Stimulated activated CD4-positive, alpha-beta T cell treated with anti-CD3 and anti-CD28 coated beads, Interleukin-4, amount 100 ng/mL, for 24 hours (primary cell): ENCODE results near the gene GSTM1.
A peak's percentile ranks its signal among the peaks of the same experiment; 100 is the strongest.

Source experiments
- DNase-seq: peaks from one replicate; pipeline ENCODE4 v3.0.0-alpha.2; 2020

The GSTM1 gene

DNA sequence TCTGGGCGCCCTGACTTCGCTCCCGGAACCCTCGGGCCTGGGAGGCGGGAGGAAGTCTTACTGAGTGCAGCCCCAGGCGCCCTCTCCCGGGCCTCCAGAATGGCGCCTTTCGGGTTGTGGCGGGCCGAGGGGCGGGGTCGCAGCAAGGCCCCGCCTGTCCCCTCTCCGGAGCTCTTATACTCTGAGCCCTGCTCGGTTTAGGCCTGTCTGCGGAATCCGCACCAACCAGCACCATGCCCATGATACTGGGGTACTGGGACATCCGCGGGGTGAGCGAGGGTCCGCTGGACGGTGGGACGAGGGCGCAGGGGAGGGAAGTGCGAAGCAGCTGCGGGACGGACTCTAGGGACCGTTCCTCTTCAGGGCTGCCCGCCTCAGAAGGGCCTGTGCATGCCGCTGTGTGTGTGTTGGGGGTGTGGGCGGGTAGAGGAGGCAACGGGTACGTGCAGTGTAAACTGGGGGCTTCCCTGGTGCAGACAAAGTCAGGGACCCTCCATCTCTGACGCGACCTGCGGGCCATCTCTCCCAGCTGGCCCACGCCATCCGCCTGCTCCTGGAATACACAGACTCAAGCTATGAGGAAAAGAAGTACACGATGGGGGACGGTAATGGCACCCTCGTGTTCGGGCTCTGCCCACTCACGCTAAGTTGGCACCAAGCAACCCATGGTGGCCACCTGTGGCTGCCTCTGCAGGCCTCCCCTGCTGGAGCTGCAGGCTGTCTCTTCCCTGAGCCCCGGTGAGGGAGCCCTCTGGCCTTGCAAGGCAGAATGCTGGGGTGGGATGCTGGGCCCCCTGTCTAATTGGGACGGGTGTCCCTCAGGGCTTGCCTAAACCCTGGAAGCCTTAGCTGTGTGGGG, at the start of gene GSTM1:
Gene GSTM1, plus strand, starts transcription at position 177 of the 859 bp plus-strand sequence. Its CDS starts 57 bp downstream, at position 234.
- DNase-seq, result peak; percentile 78

DNA sequence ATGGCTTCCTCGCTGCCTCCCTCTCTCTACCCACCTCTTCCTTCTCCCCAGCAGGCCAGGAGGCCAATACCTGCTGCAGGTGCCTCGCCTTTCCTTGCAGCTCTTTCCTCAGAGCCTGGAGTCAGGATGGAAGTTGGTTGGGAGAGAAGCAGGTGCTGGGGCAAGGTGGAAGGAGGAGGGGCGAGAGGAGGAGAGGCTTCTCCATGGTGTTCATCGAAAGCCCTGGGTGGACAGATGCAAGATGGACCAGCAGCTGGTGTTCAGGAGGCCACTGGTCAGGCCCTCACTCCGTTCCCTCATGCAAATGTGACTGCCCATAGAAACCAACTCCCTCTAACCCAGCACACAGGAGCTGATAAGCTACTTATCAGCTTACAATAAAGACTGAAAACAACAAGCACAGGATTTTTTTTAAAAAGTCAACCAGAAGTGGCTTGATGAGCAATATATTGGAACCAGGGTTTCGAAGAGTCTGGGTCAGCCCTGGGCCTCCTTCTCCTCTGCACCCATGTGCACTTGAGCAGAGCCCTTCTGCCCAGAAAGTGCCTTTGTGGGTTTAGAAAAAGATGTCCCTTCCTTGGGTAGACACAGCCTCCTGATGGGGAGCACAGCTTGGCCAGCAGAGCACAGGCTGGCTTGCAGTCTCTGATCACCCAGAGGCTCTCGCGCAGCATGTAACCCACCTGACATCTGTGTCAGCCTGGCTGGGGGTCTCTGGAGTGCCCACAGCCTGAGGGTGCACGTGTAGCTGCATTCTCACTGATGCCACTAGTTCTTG, 48.4 kb upstream of the GSTM1 start:
- DNase-seq, result no peak

DNA sequence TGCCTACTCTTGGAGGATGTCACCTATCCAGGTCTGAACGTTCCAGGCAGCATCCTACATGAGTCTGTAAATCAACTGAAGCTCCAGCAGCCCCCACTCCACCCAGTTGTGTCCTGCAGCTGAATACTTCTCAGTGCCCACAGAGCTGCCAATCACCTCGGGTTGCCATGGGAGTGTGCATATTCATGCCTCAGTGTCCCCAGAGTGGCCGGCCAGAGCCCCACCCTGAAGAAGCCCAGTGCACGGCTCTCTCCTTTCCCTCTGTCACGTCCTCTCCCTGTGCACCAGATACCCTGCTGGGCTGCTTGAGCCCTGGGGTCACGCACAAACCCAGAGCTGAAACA, 47.8 kb upstream of the GSTM1 start:
- DNase-seq, result no peak

DNA sequence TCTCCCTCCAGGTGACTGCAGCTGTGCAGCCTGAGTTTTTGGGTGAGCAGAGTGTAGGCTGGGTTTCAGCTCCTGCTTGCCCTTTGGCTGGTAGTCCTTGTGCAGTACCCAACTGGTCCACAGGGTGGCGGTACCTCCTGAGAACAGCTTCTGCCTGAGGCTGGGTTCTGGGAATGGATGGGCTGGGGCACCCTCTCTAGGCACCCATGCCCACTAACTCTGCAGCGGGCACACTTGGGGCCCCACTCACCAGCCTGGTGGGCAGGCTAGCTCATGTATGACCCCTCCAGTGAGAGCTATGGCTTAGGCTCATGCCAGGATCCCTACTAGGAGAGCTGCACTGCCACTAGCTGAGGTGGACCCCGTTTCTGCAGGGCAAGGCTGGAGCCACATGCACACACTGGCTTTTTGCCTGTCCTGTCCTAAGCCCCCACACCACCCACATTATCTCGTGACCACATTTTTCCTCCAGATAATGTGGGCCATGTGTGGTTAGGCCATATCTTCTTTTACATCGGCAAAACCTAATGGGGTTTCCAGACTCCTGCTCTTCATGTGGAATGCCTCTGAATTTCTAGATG, 47.2 kb upstream of the GSTM1 start:
- peak; percentile 94 for DNase-seq

DNA sequence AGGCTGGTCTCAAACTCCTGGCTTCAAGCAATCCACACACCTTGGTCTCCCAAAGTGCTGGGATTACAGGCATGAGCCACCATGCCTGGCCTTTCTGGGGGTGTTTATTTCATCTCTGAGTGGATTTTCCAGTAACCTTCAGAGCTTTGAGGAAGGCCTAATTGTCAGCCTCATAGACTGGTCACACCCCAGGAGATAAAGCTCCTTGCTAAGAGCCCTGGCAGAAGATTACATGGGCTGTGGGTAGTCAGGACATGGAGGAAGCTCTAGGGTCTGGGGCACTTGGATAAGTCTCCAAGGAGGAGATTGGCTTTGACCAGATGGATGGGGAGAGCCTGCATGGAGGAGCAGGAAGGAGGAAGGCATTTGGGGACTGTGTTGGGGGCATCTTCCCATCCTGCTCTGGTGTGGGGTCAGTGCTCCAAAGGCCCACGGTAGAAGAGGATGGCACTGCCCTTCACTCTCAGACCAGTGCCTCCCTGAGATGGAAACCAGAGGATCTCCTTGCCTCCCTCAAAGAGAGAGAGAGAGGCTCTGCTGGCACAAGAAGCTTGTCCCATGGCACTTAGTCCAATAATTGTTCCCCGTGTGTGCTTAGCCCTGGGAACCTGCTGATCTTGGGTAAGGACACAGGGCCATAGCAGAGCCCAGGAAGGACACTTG, 46.4 kb upstream of the GSTM1 start:
- DNase-seq, result no peak

DNA sequence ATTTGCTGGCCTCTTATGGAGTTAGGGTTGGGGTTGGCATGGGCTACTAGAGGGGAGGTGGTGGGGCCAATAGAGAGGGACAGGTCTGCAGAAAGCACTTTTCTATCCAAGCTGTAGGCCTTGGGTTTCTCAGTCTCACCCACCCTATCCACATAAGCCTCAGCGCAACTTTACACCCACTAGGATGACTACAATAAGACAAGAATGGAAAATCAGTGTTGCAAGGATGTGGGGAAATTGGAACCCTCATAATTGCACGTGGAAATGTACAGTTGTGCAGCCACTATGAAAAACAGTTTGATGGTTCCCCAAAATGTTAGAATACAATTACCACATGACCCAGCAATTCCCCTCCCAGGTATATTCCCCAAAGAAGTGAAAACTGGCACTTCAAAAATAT, 45.8 kb upstream of the GSTM1 start:
- no peak for DNase-seq

DNA sequence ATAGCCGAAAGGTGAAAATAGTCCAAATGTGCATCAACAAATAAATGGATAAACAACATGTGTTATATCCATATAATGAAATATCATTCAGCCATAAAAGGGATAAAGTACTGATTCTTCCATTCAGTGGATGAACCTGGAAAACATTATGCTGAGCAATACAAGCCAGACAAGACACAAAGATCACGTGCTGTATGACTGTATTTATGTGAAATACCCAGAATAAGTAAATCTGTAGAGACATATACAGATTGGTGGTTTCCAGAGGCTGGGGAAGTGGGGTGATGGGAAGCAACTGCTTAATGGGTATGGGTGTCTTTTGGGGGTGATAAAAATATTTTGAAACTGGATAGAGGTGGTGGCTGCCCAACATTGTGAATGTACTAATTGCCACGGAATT, 45.0 kb upstream of the GSTM1 start:
- DNase-seq, result no peak

DNA sequence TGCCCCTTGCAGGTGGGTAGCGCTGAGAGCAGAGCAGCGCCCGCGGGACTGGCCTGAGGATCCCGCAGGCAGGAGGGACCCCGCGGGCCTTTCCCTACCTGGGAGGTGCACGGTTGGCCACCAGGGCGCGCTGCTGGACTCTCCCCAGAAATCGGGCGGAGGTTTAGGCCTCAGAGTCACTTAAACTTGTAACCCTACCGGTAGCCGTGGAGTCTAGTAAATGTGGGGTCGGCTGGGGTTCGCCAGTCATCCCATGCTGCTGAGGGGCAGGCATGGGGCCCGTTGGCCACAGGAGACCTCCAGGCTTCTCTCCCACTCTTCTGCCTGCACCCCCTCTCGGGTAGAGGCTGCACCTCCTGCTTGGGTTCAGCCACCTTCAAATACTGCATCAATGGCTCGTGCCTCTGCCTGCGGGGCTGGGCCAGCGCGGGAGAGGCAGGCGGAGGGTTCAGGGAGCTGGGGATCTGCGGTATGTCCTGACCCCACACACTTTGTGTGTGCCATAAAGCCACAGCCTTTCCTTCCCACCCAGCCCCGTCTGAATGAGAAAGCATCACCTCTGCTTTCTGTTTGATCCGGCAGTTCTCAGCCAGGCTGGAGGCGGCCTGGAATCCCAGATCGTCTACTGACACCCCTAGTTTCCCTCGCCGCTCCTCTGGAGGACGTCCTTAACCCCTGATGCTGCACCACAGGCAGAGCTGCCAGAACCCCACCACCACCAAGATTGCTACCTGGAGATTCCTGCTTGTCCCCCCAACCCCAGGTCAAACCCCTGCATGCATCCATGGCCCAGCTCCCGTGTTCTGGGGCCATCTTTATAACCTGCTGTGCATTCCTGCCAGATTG, 44.0 kb upstream of the GSTM1 start:
- peak; percentile 91 for DNase-seq

DNA sequence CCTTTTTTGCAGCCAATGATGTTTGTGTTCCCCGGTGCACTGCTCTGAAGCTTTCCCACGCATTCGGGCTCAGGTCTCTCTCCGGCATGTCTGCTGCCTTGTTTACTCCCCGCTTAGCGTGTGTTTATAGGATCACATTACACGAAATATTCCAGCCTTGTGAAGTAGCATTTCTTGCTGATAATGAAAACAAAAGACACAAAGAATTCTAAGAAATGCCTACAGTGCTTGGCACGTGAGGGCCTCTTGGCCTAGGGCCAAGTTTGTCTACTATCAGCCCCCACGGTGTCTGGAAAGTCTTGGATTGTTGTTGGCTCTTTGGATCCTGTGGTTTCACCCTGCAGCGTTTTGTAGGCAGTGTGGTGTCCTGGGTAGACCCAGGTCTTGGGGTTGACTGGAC, 42.9 kb upstream of the GSTM1 start:
- no peak for DNase-seq

DNA sequence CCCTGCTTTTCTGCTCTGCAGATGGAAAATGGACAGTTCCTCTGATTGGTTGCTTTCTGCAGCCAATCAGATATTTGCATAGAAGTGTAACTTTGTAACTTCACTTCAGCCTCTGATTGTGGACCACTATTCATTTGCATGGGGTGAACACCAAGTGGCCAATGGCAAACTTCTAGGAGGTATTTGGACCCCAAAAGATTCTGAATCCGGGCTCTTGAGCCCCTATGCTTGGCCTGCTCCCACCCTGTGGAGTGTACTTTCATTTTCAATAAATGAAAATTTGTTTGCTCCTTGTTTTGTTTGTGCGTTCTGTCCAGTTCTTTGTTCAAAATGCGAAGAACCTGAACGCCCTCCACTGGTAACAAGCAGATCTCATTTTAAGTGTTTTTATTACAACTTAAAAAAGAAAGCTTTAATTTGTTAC, 38.1 kb upstream of the GSTM1 start:
- no peak for DNase-seq

DNA sequence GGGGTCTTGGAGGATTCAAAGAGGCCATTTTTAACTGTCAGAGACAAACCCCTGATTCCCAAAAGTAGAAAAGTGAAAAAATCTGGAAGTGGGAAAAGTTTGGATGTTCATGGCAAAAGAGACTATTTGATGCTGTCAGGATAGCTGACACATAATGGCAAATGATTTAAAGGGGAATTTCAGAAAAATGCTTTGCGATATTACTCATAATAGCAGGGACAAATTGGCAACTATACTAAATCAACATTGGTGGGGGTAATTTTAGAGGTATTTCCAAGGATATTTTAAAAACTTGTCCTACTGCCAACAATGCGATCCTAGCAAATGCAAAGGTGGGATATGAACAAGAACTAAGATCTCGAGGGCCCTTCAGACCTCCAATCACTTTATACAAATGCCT, 37.0 kb upstream of the GSTM1 start:
- DNase-seq, result no peak

DNA sequence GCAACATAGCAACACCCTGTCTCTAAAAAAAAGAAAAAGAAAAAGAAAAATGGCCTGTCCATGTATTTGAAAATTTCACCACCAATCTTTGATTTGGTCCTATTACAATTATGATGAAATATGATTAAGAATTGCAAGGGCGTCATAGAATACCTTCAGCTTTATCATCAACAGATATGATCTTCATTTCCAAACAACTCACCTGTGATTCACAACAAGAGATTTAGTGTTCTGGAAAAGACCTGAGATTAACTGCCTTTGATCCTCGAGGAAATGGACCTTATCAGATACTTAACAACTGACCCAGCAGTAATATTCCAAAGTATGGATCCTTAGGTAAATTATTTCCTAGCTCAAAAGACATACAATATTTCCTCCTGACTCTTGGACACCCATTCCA, 35.2 kb upstream of the GSTM1 start:
- no peak for DNase-seq

DNA sequence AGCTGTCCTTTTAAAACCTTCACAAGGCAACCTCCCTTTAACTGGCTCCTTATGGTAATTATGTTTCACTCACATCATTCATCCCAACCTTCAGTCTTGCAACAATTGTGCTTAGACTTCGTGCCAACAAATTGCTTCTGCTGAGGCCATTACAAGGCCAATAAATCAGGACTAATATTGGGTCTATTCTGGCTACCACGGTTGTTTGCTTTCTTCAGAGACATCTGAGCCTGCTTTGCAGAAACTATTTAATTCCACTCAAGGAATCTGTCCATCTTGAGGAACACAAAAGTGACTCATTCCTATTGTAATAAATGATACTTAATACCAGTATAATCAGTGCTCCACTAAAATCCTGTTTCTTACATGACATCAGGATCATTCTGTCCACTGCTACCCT, 34.3 kb upstream of the GSTM1 start:
- DNase-seq, result no peak

DNA sequence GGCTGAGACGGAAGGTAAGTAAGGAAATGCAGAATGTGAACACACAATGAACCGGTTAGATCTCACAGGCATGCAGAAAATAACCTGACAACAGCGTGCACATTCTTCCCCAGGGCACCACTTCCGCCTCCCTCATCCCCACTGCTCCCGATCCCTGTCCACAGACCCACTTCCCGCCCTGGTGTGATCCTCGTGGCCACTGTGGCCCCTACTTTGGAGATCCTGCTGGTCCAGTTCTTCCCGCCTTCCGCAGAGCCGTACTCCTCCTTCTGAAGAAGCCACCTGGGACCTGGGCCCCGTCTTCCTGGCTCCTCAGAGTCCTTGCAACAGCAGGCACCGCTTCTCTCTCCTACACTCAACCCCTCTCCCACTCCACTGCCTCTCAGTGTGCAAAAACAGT, 33.1 kb upstream of the GSTM1 start:
- no peak for DNase-seq

DNA sequence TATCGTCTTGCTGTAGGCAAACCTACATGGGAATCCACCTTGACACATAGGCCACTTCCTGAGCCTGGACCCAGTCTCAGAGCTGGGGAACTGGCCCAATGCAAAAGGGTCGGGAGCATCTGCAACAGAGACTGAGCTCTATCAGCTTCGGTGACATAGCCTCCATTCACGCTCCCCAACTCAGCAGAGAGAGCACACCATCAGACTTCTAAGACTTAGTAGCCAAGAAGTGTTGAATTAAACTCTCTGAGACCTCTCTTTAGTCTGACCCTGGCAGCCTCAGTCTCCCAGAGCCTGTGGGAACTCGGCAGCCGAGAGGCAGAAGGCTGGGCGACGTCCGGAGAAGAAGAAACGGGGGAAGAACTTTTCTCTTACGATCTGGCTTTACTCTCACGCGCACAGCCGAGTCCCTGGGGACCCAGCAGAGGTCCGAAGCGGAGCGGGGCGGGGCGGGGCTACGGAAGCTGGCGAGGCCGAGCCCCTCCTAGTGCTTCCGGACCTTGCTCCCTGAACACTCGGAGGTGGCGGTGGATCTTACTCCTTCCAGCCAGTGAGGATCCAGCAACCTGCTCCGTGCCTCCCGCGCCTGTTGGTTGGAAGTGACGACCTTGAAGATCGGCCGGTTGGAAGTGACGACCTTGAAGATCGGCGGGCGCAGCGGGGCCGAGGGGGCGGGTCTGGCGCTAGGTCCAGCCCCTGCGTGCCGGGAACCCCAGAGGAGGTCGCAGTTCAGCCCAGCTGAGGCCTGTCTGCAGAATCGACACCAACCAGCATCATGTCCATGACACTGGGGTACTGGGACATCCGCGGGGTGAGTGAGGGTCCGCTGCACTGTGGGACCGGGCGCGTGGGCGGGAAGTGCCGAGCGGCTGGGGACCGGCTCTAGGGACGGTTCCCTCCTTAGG, 31.8 kb upstream of the GSTM1 start, which contains the start of gene GSTM4:
Gene GSTM4, plus strand, starts transcription at position 485 of the 905 bp plus-strand sequence. Its CDS starts 291 bp downstream, at position 776.
- DNase-seq, result peak; percentile 63

DNA sequence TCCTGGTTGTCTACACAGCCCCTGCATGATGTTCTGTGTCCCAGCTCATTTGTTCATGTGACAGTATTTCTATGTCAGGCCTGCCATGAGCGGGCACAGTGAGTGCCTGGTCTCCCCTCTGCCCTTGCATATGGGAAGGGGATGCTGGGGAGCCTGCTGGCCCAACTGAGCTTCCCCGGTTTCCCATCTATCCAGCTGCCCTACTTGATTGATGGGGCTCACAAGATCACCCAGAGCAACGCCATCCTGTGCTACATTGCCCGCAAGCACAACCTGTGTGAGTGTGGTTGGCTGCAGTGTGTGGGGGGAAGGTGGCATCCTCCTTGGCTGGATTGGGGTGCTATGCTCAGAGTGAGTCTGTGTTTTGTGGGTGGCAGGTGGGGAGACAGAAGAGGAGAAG, 30.2 kb upstream of the GSTM1 start:
- DNase-seq, result no peak

DNA sequence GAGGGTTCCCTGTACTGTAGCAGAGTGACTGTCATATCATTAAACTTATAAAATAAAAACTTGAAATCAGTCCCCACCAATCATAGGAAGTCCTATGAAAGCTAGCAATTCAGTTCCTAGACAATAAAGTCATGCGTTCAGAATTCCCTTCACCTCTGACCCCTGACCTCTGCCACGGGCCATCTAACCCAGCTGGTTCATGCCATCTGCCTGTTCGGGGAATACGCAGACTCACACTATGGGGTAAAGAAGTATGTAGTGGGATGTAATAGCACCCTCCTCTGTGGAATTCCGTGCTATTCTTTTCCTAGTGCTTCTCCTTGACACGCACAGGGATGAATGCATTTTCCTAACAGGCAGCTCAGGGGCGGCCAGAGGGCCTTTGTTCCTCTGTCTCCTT, 29.6 kb upstream of the GSTM1 start:
- no peak for DNase-seq

DNA sequence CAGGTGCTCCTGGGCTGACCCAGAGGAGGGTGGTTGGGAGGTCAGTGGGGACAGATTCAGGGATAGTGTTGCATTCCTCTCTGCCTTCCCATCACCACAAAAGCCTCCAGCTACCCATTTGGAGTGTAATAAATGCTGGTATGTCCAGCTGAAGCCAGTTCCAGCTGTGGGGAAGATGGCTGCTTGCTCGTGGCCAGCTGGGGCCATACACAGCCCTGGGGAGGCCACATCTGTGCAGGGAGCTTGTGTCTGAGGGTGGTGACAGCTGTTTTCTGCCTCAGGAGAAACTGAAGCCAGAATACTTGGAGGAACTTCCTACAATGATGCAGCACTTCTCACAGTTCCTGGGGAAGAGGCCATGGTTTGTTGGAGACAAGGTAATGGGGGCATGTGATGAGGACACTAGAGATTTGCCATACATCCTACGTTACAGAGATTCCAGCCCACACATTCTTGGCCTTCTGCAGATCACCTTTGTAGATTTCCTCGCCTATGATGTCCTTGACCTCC, 29.0 kb upstream of the GSTM1 start:
- DNase-seq, result no peak

DNA sequence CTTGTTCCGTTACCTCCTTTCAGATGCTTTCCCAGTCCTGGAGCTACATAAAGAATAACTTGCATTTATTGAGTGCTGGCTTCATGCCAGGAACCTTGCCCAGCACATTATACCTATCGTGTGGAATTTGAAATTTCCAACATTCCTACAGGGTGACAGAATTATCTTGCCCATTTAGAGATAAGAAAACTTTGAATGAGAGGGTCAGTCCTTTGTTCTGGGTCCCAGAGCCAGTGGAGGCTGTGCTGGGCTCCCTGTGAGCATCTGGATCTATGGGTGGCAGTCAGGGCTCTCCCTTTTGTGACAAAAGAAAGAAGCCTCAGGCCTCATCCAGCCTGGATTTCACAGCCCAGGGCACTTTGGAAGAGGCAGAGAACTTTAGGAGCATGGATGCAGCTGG, 28.5 kb upstream of the GSTM1 start:
- no peak for DNase-seq

DNA sequence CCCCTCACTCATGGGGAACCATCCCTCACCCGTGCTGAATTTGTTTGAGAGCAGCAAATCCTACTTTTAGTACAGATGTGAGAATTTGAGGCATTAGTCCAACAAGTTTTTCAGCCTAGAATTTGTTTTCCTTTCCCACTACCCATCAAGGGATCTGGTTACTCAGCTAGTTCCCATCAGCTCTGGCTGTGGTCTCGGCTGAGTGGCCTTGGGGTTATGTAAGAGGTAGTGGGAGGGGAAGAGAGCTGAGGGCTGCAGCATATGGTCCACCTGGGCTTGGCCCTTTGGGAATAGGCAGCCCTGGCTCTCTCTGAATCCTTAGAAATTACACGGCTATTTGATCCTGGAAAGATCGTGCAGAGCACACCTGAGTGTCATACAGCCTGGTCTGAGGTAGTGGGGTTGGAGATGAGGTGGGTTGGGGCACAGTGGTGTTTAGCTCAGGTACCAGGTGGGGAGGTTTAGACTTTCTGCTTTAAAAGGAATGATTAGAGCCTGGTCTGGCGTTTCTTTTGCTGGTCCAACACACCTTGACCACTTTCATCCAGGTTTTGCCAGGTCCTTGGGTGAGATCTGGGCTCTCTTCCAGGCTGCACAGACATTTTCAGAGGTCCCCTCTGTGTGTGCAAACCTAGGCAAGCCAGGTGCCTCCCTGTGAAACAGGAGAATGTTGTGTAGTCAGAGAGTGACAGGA, 27.5 kb upstream of the GSTM1 start:
- no peak for DNase-seq
